ENCODE results near the gene MTREX.

MTREX gene

DNA sequence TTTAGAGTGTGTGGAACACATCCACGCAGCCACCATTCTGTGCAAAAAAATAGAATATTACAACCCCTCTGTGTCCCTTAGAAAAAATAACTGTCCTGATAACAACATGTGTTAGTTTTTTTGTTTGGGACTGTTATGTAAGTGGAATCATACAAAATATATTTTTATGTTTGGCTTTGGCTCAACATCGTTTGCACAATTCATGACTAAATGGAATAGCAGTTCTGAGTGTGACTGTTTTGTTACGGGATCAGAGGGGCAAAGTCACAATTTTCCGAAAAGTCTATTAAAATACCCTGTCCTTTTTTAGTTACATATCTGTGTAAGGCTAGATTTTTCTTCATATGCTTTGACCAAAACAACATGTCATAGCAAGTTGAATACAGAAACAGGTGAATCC is 12.8 kb downstream of the MTREX start:
- H3K4me3 ChIP-seq (ENCODE audit: control insufficient read depth, low read depth, low read length) = no peak overlapping the region
- DNase-seq (ENCODE audit: low read depth) = peak; percentile 46
- TF ChIP-seq, protein P1, sequence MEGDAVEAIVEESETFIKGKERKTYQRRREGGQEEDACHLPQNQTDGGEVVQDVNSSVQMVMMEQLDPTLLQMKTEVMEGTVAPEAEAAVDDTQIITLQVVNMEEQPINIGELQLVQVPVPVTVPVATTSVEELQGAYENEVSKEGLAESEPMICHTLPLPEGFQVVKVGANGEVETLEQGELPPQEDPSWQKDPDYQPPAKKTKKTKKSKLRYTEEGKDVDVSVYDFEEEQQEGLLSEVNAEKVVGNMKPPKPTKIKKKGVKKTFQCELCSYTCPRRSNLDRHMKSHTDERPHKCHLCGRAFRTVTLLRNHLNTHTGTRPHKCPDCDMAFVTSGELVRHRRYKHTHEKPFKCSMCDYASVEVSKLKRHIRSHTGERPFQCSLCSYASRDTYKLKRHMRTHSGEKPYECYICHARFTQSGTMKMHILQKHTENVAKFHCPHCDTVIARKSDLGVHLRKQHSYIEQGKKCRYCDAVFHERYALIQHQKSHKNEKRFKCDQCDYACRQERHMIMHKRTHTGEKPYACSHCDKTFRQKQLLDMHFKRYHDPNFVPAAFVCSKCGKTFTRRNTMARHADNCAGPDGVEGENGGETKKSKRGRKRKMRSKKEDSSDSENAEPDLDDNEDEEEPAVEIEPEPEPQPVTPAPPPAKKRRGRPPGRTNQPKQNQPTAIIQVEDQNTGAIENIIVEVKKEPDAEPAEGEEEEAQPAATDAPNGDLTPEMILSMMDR (conservative IDR thresholded peaks at IDR 0.05; ENCODE audit: control insufficient read depth, insufficient read depth, low read depth, low read length) = no peak

- H3K4me3 ChIP-seq (ENCODE audit: control insufficient read depth, low read depth, low read length) = no peak overlapping the region
- DNase-seq (ENCODE audit: low read depth) = no peak
- TF ChIP-seq, protein P1 (conservative IDR thresholded peaks at IDR 0.05; ENCODE audit: control insufficient read depth, insufficient read depth, low read depth, low read length) = no peak
Observed at GRCh38 chr5:55324006-55324405, 16.2 kb downstream of the MTREX start.

GRCh38 chr5:55324815-55325418 is 17.1 kb downstream of the MTREX start:
- TF ChIP-seq, protein P1 (conservative IDR thresholded peaks at IDR 0.05; ENCODE audit: control insufficient read depth, insufficient read depth, low read depth, low read length) = peak; percentile 73
- no peak overlapping the region for H3K4me3 ChIP-seq (ENCODE audit: control insufficient read depth, low read depth, low read length)
- peak; percentile 63 for DNase-seq (ENCODE audit: low read depth)

DNA sequence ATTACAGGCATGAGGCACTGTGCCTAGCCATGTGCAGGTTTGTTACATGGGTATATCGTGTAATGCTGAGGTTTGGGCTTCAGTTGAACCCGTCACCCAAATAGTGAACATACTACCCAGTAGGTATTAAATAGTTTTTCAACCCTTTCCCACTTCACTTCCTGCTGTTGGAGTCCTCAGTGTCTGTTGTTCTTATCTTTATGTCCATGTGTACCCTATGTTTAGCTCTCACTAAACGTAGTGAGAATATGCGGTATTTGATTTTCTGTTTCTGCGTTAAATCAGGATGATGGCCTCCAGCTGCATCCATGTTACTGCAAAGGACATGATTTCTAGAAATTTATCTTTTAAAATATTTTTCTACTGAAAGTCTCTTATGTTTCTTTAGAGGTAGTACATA is 17.8 kb downstream of the MTREX start:
- TF ChIP-seq, protein P1 (conservative IDR thresholded peaks at IDR 0.05; ENCODE audit: control insufficient read depth, insufficient read depth, low read depth, low read length) = no peak
- H3K4me3 ChIP-seq (ENCODE audit: control insufficient read depth, low read depth, low read length) = no peak overlapping the region
- no peak for DNase-seq (ENCODE audit: low read depth)

GRCh38 chr5:55327281-55327680 is 19.5 kb downstream of the MTREX start:
- H3K4me3 ChIP-seq (ENCODE audit: control insufficient read depth, low read depth, low read length) = no peak overlapping the region
- no peak for DNase-seq (ENCODE audit: low read depth)
- TF ChIP-seq, protein P1 (conservative IDR thresholded peaks at IDR 0.05; ENCODE audit: control insufficient read depth, insufficient read depth, low read depth, low read length) = no peak

DNA sequence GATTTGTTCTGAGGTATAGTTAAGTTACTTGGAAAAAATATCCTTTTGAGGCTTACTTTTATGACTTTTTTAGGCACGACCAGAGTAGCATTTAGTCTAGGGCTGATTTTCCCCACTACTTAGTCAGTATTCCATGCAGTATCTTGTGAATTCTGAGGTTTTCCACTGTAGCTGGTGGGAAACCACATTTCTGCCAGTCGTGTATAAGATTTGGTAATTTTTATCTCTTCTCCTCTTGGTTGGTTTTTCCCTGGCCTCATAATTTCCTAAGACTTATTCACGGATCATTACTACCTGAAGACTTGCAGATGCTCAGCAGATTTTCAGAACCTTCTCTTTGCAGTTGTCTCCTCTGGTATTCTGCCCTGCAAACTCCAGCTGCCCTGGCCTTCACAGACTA is 23.5 kb downstream of the MTREX start:
- TF ChIP-seq, protein P1 (conservative IDR thresholded peaks at IDR 0.05; ENCODE audit: control insufficient read depth, insufficient read depth, low read depth, low read length) = no peak
- H3K4me3 ChIP-seq (ENCODE audit: control insufficient read depth, low read depth, low read length) = no peak overlapping the region
- DNase-seq (ENCODE audit: low read depth) = no peak

DNA sequence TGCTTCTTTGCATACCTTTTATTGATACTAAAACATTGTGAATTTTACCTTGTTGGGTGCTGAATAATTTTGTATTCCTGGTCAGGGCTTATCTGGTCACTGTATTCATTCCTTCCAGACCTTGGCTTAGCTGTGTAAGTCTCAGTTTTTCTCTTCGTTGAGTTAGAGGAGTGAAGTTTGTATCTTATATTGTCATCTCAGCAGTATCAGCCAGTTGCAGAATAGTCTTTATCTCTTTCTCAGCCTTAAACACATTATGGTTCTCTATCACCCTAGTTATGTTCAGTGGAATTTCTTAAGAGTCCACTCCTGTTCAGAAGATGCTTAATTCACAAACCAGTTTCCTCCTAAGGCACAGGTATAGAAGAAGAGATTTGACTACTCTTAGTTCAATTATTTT is 25.2 kb downstream of the MTREX start:
- H3K4me3 ChIP-seq (ENCODE audit: control insufficient read depth, low read depth, low read length) = no peak overlapping the region
- no peak for DNase-seq (ENCODE audit: low read depth)
- TF ChIP-seq, protein P1 (conservative IDR thresholded peaks at IDR 0.05; ENCODE audit: control insufficient read depth, insufficient read depth, low read depth, low read length) = no peak

Measured in fibroblast of mammary gland (primary cell).